Endodermal cell (in vitro differentiated cells): Measurements from ENCODE around the gene PRKCI. TPM values are rescaled to one million over a fixed set of nuclear protein-coding genes. Genes with fewer than 3 reads are reported as not detected.

ENCODE experiments used
- DNase-seq: peaks from one replicate; pipeline ENCODE4 v3.0.0-alpha.2; 2017
- H3K27ac ChIP-seq: 2 replicates; pipeline ENCODE4 v1.5.1; 2013; ENCODE audit warnings: mild to moderate bottlenecking, low read depth, low read length, moderate library complexity
- H3K27me3 ChIP-seq: 2 replicates; pipeline ENCODE4 v1.6.1; 2013; ENCODE audit warnings: mild to moderate bottlenecking, low read length, moderate library complexity; ENCODE audit not compliant: insufficient read depth, control insufficient read depth, poor library complexity, severe bottlenecking
- H3K36me3 ChIP-seq: 2 replicates; pipeline ENCODE4 v1.7.0; 2013; ENCODE audit warnings: mild to moderate bottlenecking, low read length, moderate library complexity; ENCODE audit not compliant: control insufficient read depth, insufficient read depth
- H3K4me1 ChIP-seq: one replicate; pipeline ENCODE4 v1.7.0; 2013; ENCODE audit warnings: low read length; ENCODE audit not compliant: control insufficient read depth, insufficient read depth
- H3K4me3 ChIP-seq: 2 replicates; pipeline ENCODE4 v1.5.1; 2013; ENCODE audit warnings: mild to moderate bottlenecking, low read length, moderate library complexity
- H3K9ac ChIP-seq: 2 replicates; pipeline ENCODE4 v1.6.1; 2013; ENCODE audit warnings: mild to moderate bottlenecking, low read length, moderate library complexity; ENCODE audit not compliant: poor library complexity, severe bottlenecking; ENCODE audit errors: extremely low read depth
- H3K9me3 ChIP-seq: 2 replicates; pipeline ENCODE4 v1.6.1; 2013; ENCODE audit warnings: mild to moderate bottlenecking, low read length, moderate library complexity; ENCODE audit not compliant: control insufficient read depth
- H3K27ac Mint-ChIP-seq: 2 replicates; pipeline ENCODE4 v1.8.0; 2020; ENCODE audit warnings: mixed read lengths
- H3K27me3 Mint-ChIP-seq: 2 replicates; pipeline ENCODE4 v1.8.0; 2021; ENCODE audit warnings: mild to moderate bottlenecking, mixed read lengths; ENCODE audit not compliant: insufficient read depth
- H3K36me3 Mint-ChIP-seq: 2 replicates; pipeline ENCODE4 v1.8.0; 2020; ENCODE audit warnings: low read depth, mixed read lengths
- H3K4me1 Mint-ChIP-seq: 2 replicates; pipeline ENCODE4 v1.8.0; 2020; ENCODE audit warnings: mixed read lengths
- H3K4me3 Mint-ChIP-seq: 2 replicates; pipeline ENCODE4 v1.8.0; 2020; ENCODE audit warnings: mild to moderate bottlenecking, moderate library complexity, mixed read lengths
- H3K9me3 Mint-ChIP-seq: 2 replicates; pipeline ENCODE4 v1.8.0; 2020; ENCODE audit warnings: mild to moderate bottlenecking, mixed read lengths
- CTCF ChIP-seq: fragments of 200-600 bp; sonication (generic); conservative IDR thresholded peaks from 2 replicates; pipeline ENCODE4 v1.5.0; 2021; ENCODE audit warnings: antibody characterized with exemption, mild to moderate bottlenecking
- WGBS, 2 experiments: methylation state at CpG; one replicate each; pipeline versions ENCODE4 v1.1.5 to v1.1.7; 2013; ENCODE audit warnings: missing lambda C conversion rate in 2 of 2, mixed read lengths in 1 of 2; ENCODE audit not compliant: insufficient coverage in 1 of 2, insufficient read length in 1 of 2; 5-methylcytosine and 5-hydroxymethylcytosine counted together
- long read RNA-seq, 4 experiments: library from polyadenylated mRNA in 2 of 4; library from RNA in 1 of 4; library from capped mRNA in 1 of 4; stranded (forward) in 3 of 4; unstranded in 1 of 4; transcript quantifications; one replicate each; pipeline ENCODE4 v2.0.0, GENCODE V29; 2020 to 2021; ENCODE audit warnings: inconsistent platforms in 1 of 4
- polyA plus RNA-seq, 2 experiments: library from polyadenylated mRNA; stranded (reverse); fragments of 50-300 nt; gene quantifications; one replicate each; pipeline ENCODE4 v1.2.3, GENCODE V29; 2013
- total RNA-seq, 2 donors: library from RNA; stranded (reverse); fragmentation: NEBNext Ultra II Directional in 1 of 2; extraction: Animal tissue kit (Norgen Biotek cat#: 25700) in 1 of 2; gene quantifications; 2 replicates in 1 of 2; 3 replicates in 1 of 2; pipeline ENCODE4 v1.2.1, GENCODE V29; 2021

Gene PRKCI
- total RNA-seq: 100 to 1,000 TPM in 1 of 2 donors, 10 to 100 TPM in 1; 81.9 to 103 TPM
- 35.4 TPM for polyA plus RNA-seq (2013, experiment 1 of 2)
- 39.3 TPM for polyA plus RNA-seq (2013, experiment 2 of 2)
- long read RNA-seq, experiment 1, full-length matches to known transcripts: 8 of 31 reads
- long read RNA-seq, experiment 1, partial matches to known transcripts: 4 of 31 reads
- long read RNA-seq, experiment 1, other reads (novel, unspliced or antisense): 19 of 31 reads
- long read RNA-seq, experiment 2, full-length matches to known transcripts: 201 of 254 reads
- long read RNA-seq, experiment 2, partial matches to known transcripts: 12 of 254 reads
- long read RNA-seq, experiment 2, other reads (novel, unspliced or antisense): 41 of 254 reads
- long read RNA-seq, experiment 3, full-length matches to known transcripts: 210 of 247 reads
- long read RNA-seq, experiment 3, partial matches to known transcripts: 19 of 247 reads
- long read RNA-seq, experiment 3, other reads (novel, unspliced or antisense): 18 of 247 reads
- long read RNA-seq, experiment 4, full-length matches to known transcripts: 2 of 4 reads
- long read RNA-seq, experiment 4, partial matches to known transcripts: 0 of 4 reads
- long read RNA-seq, experiment 4, other reads (novel, unspliced or antisense): 2 of 4 reads

DNA sequence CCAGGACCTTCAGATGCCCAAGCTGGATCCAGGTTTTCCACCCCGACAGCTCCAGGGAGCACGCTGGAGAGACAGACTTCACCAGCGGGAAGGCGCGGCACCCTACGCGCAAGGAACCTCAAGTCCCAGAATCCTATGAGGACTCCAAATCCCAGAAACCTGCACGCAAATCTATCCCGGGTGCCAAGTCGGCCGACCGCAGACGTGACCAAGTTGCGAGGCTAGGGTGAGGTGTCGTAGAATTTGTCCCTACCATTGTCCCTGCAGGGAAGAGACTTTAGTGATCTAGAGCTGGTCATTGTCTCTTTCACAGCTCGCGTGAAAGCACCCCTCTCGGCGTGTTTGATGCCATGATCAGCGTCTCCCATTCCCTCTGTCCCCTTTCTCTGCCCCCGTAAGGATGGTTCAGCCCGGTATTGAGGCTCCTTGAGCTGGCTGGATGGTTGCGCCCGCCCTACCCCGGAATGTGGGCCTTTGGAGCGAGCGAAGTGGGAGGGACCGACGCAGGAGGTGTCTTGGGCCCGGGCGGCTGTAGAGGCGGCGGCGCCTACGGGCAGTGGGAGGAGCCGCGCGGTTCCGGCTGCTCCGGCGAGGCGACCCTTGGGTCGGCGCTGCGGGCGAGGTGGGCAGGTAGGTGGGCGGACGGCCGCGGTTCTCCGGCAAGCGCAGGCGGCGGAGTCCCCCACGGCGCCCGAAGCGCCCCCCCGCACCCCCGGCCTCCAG lies at the start of gene PRKCI:
TSS of gene PRKCI (plus strand) at position 501 of the 723 bp plus-strand sequence. CDS start 246 bp downstream, outside the sequence.
- peak within 1 kb of the TSS; percentile 100 for H3K9ac ChIP-seq
- 0 to 1% methylated on average over 25 to 60 of the region's 60 CpGs for WGBS, 2 experiments

GRCh38 chr3:170178651-170179050 lies 43.6 kb upstream of the PRKCI start:
- no peak overlapping the region for H3K4me3 ChIP-seq
- no peak overlapping the region for H3K9ac ChIP-seq
- peaks cover 6% of the 10 kb centered on the region for H3K4me1 ChIP-seq
- Mint-ChIP-seq H3K4me1 (peaks cover 17% of the 10 kb centered on the region), H3K36me3 (peaks cover 33% of the 10 kb centered on the region), H3K4me3 (no peak overlapping the region), H3K9me3 (no peaks in the 10 kb centered on the region), H3K27ac (no peak overlapping the region), H3K27me3 (peaks cover 12% of the 10 kb centered on the region)
- H3K27ac ChIP-seq: no peak overlapping the region
- no peaks in the 10 kb centered on the region for H3K9me3 ChIP-seq
- 96% methylated on average over 3 of the region's 3 CpGs; no CpG with 5 or more reads in 1 of the 2 experiments for WGBS, 2 experiments
- DNase-seq: no peak
- peaks cover 42% of the 10 kb centered on the region for H3K36me3 ChIP-seq
- peaks cover 15% of the 10 kb centered on the region for H3K27me3 ChIP-seq
- TF ChIP-seq CTCF: no peak

More for the DNA sequence above, at the start of gene PRKCI:
- DNase-seq: peak; percentile 98
- peaks cover 3% of the 10 kb centered on the region for H3K9me3 Mint-ChIP-seq
- Histone ChIP-seq H3K4me3 (peak within 1 kb of the TSS; percentile 100), H3K27ac (peak within 1 kb of the TSS; percentile 100), H3K27me3 (no peaks in the 10 kb centered on the region), H3K9me3 (no peaks in the 10 kb centered on the region), H3K4me1 (peaks cover 3% of the 10 kb centered on the region), H3K36me3 (no peaks in the 10 kb centered on the region)
- peak within 1 kb of the TSS; percentile 100 for H3K27ac Mint-ChIP-seq
- H3K36me3 Mint-ChIP-seq: peaks cover 1% of the 10 kb centered on the region
- H3K4me1 Mint-ChIP-seq: peaks cover 23% of the 10 kb centered on the region
- H3K4me3 Mint-ChIP-seq: peak within 1 kb of the TSS; percentile 83
- H3K27me3 Mint-ChIP-seq: no peaks in the 10 kb centered on the region
- no peak for TF ChIP-seq CTCF

- Histone ChIP-seq H3K4me1 (peaks cover 6% of the 10 kb centered on the region), H3K9ac (no peak overlapping the region), H3K9me3 (no peaks in the 10 kb centered on the region), H3K27me3 (peaks cover 15% of the 10 kb centered on the region), H3K4me3 (peak overlapping the region; percentile 95), H3K27ac (no peak overlapping the region), H3K36me3 (peaks cover 37% of the 10 kb centered on the region)
- 95% methylated on average over 1 of the region's 1 CpG; no CpG with 5 or more reads in 1 of the 2 experiments for WGBS, 2 experiments
- peaks cover 17% of the 10 kb centered on the region for H3K4me1 Mint-ChIP-seq
- no peak for DNase-seq
- no peaks in the 10 kb centered on the region for H3K9me3 Mint-ChIP-seq
- TF ChIP-seq CTCF: no peak
- H3K27me3 Mint-ChIP-seq: peaks cover 12% of the 10 kb centered on the region
- H3K36me3 Mint-ChIP-seq: peaks cover 32% of the 10 kb centered on the region
- no peak overlapping the region for H3K27ac Mint-ChIP-seq
- peak overlapping the region; percentile 96 for H3K4me3 Mint-ChIP-seq
Measured at GRCh38 chr3:170179432-170179831, 42.8 kb upstream of the PRKCI start.
